ENCODE data around the gene SPATA19.

- TF ChIP-seq POLR2A (IDR thresholded peaks at IDR 0.05) (no peak), CTCF (IDR thresholded peaks at IDR 0.05) (peak in 4 of 6 experiments; percentile 32 to 86 (median 58))
Observed at GRCh38 chr11:133834682-133835592, 10.4 kb downstream of the SPATA19 start.
